GM15510 (cell line): Measurements from ENCODE around the gene OMP.

ENCODE experiments used
- POLR2A ChIP-seq: IDR thresholded peaks from 3 replicates; pipeline ENCODE4 v1.6.1; 2011; ENCODE audit warnings: borderline replicate concordance; ENCODE audit not compliant: insufficient read length; ENCODE audit errors: extremely low read depth

The OMP gene

DNA sequence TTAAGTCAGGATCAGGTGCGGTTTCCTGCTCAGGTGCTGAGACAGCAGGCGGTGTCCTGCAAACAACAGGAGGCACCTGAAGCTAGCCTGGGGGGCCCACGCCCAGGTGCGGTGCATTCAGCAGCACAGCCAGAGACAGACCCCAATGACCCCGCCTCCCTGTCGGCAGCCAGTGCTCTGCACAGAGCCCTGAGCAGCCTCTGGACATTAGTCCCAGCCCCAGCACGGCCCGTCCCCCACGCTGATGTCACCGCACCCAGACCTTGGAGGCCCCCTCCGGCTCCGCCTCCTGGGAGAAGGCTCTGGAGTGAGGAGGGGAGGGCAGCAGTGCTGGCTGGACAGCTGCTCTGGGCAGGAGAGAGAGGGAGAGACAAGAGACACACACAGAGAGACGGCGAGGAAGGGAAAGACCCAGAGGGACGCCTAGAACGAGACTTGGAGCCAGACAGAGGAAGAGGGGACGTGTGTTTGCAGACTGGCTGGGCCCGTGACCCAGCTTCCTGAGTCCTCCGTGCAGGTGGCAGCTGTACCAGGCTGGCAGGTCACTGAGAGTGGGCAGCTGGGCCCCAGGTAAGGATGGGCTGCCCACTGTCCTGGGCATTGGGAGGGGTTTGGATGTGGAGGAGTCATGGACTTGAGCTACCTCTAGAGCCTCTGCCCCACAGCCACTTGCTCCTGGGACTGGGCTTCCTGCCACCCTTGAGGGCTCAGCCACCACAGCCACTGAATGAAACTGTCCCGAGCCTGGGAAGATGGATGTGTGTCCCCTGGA, 25.5 kb downstream of the OMP start, which contains the start of gene MYO7A:
Gene MYO7A, plus strand, starts transcription at position 327 of the 772 bp plus-strand sequence. CDS start 2,389 bp downstream, outside the sequence.
- no peak for TF ChIP-seq POLR2A

DNA sequence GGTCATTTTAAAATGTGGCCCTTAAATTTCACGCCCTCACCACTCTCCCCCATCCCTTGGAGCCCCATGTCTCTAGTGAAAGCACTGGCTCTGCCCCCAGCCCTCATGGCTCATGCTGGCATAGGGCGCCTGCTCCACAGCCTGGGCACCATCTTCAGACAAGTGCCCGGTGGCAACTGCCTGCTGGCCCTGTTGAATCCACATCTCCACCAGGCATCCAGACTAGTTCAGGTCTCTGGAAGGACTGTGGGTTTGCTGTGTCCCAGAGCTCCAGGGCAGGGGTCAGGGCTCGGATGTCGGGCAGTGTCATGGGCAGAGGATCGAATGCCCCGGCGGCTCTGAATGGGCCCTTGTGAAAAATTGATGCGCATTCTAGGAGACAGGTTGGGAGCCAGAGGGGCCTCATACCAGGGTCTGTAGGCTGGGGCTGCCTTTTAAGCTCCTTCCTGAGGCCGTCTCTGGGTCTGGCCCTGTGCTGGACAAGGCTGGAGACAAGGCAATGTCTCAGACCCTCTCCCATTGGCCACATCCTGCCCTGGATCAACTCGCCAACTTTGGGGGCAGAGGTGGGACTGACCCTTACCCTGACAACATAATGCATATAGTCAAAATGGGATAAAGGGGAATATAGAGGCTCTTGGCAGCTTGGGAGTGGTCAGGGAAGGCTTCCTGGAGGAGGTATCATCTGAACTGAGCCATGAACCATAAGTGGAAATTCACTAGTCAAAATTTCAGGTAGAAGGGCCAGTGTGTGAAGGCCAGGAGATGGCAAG, 26.6 kb downstream of the OMP start:
- TF ChIP-seq POLR2A: no peak

DNA sequence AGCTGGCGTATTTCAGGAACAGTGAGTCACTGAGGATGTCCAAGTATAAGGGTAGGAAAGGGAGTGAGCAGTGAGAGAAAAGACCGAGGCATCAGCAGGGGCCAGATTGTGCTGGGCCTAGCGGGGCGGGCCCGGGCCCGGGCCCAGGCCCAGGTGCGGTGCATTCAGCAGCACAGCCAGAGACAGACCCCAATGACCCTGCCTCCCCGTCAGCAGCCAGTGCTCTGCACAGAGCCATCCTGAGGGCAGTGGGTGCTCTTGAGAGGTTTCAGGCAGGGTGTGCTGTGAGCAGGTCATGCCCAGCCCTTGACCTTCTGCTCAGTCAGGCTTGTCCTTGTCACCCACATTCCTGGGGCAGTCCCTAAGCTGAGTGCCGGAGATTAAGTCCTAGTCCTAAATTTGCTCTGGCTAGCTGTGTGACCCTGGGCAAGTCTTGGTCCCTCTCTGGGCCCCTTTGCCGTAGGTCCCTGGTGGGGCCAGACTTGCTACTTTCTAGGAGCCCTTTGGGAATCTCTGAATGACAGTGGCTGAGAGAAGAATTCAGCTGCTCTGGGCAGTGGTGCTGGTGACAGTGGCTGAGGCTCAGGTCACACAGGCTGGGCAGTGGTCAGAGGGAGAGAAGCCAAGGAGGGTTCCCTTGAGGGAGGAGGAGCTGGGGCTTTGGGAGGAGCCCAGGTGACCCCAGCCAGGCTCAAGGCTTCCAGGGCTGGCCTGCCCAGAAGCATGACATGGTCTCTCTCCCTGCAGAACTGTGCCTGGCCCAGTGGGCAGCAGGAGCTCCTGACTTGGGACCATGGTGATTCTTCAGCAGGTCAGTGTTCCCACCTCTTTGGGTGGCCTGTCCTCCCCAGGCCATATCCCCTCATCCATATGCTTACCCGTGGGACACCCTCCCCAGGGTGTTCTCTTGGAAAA, 27.5 kb downstream of the OMP start:
- no peak for TF ChIP-seq POLR2A

DNA sequence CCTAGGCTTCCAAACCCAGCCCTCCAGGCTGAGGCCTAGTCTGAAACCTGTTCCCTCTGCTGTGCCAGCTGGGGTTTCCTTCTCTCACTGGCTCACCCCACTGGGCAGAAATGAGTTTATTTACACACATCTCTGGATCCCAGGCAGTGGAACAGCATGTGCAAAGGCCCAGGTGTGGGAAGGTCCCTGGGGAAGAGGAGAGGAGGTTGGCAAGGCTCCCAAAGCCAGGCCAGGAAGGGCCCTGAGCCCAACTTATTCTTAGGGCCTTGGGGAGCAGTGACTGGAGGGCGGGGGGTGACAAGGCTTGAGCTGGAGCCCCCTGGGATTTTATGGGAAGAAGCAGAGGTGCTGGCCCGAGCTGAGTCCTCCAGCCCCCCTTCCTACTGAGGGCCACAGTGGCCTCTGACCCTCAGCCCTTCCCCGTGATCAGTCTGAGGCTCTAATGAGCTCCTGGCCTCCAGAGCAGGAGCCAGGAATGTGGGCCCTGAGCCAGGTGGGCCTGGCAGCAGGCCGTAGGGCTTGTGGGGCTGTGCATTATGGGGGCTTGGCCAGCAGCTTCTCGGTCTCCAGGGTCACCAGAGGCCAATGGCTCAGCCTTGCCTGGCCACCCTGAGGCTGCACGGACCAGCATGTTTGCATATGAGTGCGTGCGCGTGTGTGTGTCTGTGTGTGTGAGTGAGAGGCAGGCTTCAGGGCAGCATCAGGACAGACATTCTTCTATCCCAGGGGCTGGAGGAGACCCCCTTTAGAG, 28.3 kb downstream of the OMP start:
- TF ChIP-seq POLR2A: no peak

DNA sequence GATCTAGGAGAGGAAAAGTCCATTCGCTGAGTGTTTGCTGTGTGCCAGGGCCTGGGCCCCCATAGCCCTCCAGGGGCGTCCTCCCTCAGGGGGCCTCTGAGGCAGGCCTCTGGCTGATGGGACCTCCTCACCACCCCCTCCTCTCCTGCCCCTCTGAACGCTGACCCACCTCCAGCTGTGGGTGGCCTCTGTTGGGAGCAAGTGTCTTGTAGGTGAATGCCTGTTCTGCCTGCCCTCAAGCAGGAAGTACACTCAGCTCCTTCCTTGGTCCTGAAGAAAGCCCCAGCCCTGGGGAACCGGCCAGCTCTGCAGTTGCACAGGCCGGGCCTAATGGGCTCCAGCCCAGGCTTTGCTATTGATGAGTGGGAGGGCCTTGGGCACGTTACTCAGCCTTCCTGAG, 28.9 kb downstream of the OMP start:
- no peak for TF ChIP-seq POLR2A

DNA sequence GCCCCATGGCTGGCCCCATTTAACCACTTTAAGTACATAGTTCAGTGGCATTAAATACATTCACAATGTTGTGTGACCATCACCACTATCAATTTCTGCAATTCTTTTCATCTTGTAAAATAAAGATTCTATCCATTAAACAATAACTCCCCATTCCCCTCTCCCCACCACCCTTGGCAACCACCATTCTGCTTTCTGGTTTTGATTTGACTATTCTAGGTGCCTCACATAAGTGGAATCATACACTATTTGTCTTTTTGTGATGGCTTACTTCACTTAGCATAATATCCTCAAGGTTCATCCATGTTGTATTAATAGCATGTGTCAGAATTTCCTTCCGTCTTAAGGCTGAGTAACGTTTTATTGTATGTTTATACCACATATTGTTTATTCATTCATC, 32.4 kb downstream of the OMP start:
- TF ChIP-seq POLR2A: no peak

DNA sequence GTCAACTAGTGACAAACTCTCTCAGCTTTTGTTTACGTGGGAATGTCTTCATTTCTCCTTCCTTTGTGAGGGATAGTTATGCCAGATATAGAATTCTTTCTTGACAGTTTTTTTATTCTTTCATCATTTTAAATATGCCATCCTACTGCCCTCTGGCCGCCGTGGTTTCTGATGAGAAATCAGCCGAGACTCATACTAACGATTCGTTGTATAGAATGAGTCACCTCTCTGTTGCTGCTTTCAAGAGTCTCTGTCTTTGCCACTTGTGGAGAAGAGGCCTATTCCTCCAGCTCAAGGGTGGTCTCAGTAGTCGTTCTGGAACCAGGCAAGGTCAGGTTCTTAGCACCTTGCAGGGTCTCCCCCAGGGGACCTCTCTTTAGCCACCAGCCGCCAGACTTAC, 33.4 kb downstream of the OMP start:
- TF ChIP-seq POLR2A: no peak

DNA sequence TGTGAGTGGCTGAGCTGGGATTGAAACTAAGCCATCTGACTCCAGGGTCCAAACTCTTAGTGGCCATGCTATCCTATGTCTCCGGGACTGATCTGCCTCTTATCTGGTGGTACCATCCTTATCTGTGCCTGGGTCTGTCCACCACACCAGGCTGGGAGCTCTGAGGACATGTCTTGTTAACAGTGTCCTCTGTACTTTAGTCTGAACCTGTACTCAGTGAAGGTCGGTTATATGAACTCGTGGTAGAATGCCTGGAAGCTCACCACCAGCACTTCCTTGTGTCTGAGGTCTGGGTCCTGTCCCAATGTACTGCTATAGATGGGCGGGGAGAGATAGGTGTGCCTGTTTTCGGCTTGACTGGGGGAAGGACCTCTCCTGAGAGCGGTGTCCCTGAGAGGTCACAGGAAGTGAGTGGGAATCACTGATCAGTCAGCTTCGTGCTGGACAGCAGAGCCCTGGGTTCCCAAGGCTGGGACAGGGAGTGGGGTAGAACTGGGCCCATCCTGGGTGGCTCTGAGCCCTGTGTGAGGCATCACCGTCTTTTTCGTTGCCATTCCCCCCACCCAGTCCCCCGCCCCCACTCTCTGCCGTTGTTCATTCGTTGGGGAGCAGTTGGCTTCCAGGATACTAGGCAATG, 34.3 kb downstream of the OMP start:
- no peak for TF ChIP-seq POLR2A

DNA sequence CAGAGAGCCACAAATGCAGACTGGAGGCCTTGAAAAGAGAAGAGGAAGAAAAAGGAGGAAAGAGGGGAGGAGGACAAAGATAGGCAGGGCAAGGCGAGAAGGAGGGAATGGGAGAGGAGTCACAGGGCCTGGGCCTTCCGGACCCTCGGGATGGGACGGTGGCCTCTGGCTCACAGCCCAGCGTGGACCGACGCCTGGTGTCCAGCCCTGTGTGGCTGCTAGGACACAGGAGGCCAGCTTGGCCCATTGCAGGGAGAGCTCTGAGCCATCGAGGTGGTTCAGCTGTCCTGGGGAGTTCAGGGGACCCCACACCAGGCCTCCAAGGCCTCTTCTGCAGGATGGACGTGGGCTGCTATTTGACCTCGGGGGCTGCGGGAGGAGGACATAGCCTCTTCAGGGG, 34.8 kb downstream of the OMP start:
- no peak for TF ChIP-seq POLR2A

DNA sequence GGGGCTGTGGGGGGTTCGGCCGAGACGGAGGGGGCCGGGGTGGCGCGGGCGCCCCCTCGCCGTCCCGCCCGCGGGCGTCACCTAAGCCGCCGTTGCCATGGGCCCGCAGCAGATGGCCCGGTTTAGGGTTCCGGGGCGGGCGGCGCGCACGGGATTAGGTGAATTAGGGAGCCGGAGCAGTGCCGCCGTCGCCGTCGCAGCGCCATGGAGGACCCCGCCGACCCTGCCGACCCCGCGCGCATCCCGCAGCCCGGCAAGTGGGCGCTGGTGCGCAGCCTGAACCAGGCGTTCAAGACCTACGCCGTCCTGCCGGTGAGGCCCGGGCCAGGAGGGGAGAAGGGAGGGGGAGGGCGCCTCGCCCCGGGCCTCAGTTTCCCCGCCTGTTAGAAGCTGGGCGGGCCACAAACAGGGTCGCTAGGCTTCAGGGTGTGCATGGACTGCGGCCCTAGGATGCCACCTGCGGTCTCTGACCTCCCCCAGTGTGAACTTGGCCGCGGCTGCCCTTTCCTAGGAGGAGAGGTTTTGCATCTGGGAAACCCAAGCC, 35.5 kb downstream of the OMP start:
- no peak for TF ChIP-seq POLR2A

DNA sequence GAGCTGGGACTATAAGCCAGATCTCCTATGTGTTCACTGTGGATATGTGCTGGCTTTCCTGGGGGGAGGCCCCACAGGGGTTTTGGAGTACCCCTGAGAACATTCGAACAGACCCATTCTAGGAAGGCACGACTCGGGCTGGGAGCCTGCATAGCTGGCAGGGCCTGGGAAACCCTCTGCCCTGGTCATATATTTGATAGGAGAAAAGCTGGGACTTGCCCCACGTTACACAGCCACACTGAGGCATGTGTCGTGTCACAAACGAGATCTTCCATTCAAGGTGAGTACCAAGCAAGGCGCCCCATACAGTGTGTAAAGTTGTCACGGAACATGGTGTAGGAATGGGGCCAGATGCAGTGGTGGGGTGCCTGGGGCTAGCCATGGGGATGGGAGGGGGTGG, 36.6 kb downstream of the OMP start:
- no peak for TF ChIP-seq POLR2A

DNA sequence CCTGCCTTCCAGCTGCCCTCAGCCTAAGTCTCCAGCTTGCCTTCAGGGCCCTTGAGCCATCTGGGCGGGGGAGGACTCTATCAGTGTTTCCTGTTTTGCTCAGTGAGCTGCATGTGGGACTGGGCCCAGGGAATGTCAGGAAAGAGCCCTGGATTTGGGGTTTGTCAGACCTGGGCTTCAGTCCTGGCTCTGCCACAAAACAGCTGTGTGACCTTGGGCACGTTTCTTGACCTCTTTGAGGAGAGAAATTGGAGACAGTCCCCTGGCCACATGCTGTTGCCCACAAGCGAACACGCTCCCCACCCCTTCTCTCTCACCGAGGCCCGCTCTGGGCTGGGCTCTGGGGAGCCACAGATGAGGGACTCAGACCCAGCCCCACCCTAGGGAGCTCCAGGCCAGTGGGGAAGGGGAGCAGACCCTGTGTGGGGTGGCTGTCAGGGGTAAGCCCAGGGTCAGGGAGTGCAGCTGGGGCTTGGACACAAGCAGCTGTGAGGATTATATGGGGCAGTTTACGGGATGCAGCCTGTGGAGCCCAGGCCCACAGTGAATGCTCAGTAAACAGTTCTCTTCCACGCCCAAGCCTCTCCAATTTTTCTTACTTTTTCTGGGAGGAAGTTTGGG, 37.7 kb downstream of the OMP start:
- no peak for TF ChIP-seq POLR2A

DNA sequence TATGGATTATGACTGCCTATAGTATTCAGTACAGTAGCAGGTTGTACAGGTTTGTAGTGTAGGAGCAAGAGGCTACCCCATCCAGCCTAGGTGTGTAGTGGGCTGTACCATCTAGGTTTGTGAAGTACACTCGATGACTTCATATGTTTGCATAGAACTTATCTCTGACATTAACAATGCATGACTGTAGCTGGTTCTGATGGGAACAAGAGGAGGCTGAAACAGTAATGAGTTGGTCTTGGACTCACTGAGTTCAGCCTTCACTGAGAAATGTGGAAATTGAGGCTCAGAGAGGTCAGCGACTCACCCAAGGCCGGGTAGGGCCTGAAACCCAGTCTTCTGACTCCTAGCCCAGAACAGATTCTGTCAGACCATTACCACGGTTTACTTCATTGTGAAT, 38.4 kb downstream of the OMP start:
- no peak for TF ChIP-seq POLR2A
